ENCODE measurements around the gene ITGB5.

Gene ITGB5

GRCh38 chr3:124896824-124897526, 9.8 kb upstream of the ITGB5 start:
- no peak for DNase-seq (ENCODE audit: low read depth, low spot score)

- no peak for DNase-seq (ENCODE audit: low read depth, low spot score)
Measured at GRCh38 chr3:124895756-124896155, 8.6 kb upstream of the ITGB5 start.

GRCh38 chr3:124893526-124893925, 6.4 kb upstream of the ITGB5 start:
- no peak for DNase-seq (ENCODE audit: low read depth, low spot score)

- DNase-seq (ENCODE audit: low read depth, low spot score) = no peak
Measured at GRCh38 chr3:124890573-124891190, 3.5 kb upstream of the ITGB5 start.

GRCh38 chr3:124888482-124889441, 1.6 kb upstream of the ITGB5 start:
- no peak for DNase-seq (ENCODE audit: low read depth, low spot score)

- no peak for DNase-seq (ENCODE audit: low read depth, low spot score)
Measured at GRCh38 chr3:124887932-124888298, 750 bp upstream of the ITGB5 start.

- no peak for DNase-seq (ENCODE audit: low read depth, low spot score)
Measured at GRCh38 chr3:124886168-124887056, 753 bp downstream of the ITGB5 start.

GRCh38 chr3:124885466-124886167, 1.5 kb downstream of the ITGB5 start:
- no peak for DNase-seq (ENCODE audit: low read depth, low spot score)

- no peak for DNase-seq (ENCODE audit: low read depth, low spot score)
Measured at GRCh38 chr3:124884474-124885101, 2.6 kb downstream of the ITGB5 start.

GRCh38 chr3:124883766-124884473, 3.2 kb downstream of the ITGB5 start:
- no peak for DNase-seq (ENCODE audit: low read depth, low spot score)

GRCh38 chr3:124882816-124883747, 4.1 kb downstream of the ITGB5 start:
- no peak for DNase-seq (ENCODE audit: low read depth, low spot score)

GRCh38 chr3:124881976-124882697, 5.0 kb downstream of the ITGB5 start:
- no peak for DNase-seq (ENCODE audit: low read depth, low spot score)

GRCh38 chr3:124879337-124879680, 7.9 kb downstream of the ITGB5 start:
- DNase-seq (ENCODE audit: low read depth, low spot score) = no peak

GRCh38 chr3:124878561-124879336, 8.4 kb downstream of the ITGB5 start:
- no peak for DNase-seq (ENCODE audit: low read depth, low spot score)

GRCh38 chr3:124877674-124878073, 9.5 kb downstream of the ITGB5 start:
- no peak for DNase-seq (ENCODE audit: low read depth, low spot score)

GRCh38 chr3:124876401-124876878, 10.7 kb downstream of the ITGB5 start:
- DNase-seq (ENCODE audit: low read depth, low spot score) = no peak

GRCh38 chr3:124873226-124873625, 13.9 kb downstream of the ITGB5 start:
- DNase-seq (ENCODE audit: low read depth, low spot score) = no peak

Measured in smooth muscle cell of the brain vasculature (primary cell).